Coronary artery (tissue), 2 donors: ENCODE data around the gene OSBPL8.

Experiments
- DNase-seq: peaks from one replicate; pipeline ENCODE4 v3.0.0-alpha.2; 2017; ENCODE audit warnings: low spot score
- H3K27ac ChIP-seq, 2 donors: fragments of 200-600 bp; sonication (generic); one replicate each; pipeline ENCODE4 v1.5.1; 2016 to 2019
- H3K4me3 ChIP-seq: fragments of 200-600 bp; sonication (generic); 2 replicates; pipeline ENCODE4 v1.5.1; 2016; ENCODE audit warnings: mild to moderate bottlenecking, moderate library complexity
- TF ChIP-seq, protein P1 (sequence below): fragments of 200-600 bp; sonication (generic); IDR thresholded peaks from one replicate; pipeline ENCODE4 v1.5.1; 2019; ENCODE audit warnings: antibody characterized with exemption

Gene OSBPL8

GRCh38 chr12:76445462-76445861 lies 114.1 kb downstream of the OSBPL8 start:
- no peak overlapping the region for H3K4me3 ChIP-seq
- DNase-seq: no peak
- TF ChIP-seq, protein P1, sequence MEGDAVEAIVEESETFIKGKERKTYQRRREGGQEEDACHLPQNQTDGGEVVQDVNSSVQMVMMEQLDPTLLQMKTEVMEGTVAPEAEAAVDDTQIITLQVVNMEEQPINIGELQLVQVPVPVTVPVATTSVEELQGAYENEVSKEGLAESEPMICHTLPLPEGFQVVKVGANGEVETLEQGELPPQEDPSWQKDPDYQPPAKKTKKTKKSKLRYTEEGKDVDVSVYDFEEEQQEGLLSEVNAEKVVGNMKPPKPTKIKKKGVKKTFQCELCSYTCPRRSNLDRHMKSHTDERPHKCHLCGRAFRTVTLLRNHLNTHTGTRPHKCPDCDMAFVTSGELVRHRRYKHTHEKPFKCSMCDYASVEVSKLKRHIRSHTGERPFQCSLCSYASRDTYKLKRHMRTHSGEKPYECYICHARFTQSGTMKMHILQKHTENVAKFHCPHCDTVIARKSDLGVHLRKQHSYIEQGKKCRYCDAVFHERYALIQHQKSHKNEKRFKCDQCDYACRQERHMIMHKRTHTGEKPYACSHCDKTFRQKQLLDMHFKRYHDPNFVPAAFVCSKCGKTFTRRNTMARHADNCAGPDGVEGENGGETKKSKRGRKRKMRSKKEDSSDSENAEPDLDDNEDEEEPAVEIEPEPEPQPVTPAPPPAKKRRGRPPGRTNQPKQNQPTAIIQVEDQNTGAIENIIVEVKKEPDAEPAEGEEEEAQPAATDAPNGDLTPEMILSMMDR: no peak
- no peak overlapping the region for H3K27ac ChIP-seq

DNA sequence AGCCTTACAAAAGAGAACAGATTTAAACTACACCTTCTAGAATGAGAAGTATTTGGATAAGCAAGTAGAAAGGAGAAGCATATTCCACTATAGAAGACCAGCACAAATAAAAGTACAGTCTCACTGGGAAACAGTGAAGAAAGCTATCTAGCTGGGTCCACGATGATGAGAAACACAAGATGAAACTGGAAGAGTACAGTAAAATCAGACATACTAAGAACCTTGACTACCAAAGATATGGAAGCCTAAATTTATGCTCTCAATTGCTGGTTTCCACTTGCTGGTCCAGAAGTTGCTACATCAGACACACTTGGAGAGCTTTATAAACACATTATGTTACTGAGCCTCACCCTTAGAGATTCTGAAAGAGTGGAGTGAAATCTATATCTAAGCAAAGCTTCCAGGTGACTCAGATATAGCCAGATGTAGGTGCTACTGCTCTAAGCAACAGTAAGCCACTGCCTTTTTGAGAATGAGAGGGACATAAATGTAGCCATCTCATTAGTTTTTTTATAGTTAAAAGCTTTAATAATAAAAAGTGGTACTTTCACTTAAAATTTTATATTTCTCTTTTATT lies 115.1 kb downstream of the OSBPL8 start:
- TF ChIP-seq, protein P1: no peak
- H3K27ac ChIP-seq: no peak overlapping the region
- no peak overlapping the region for H3K4me3 ChIP-seq
- no peak for DNase-seq

GRCh38 chr12:76441016-76441415 lies 118.6 kb downstream of the OSBPL8 start:
- Histone ChIP-seq H3K27ac (no peak overlapping the region), H3K4me3 (no peak overlapping the region)
- DNase-seq: no peak
- TF ChIP-seq, protein P1: no peak

GRCh38 chr12:76432733-76433132 lies 126.8 kb downstream of the OSBPL8 start:
- H3K27ac ChIP-seq: no peak overlapping the region
- TF ChIP-seq, protein P1: no peak
- no peak for DNase-seq
- no peak overlapping the region for H3K4me3 ChIP-seq

GRCh38 chr12:76428117-76428516 lies 131.5 kb downstream of the OSBPL8 start:
- H3K27ac ChIP-seq: no peak overlapping the region
- TF ChIP-seq, protein P1: no peak
- no peak overlapping the region for H3K4me3 ChIP-seq
- no peak for DNase-seq

DNA sequence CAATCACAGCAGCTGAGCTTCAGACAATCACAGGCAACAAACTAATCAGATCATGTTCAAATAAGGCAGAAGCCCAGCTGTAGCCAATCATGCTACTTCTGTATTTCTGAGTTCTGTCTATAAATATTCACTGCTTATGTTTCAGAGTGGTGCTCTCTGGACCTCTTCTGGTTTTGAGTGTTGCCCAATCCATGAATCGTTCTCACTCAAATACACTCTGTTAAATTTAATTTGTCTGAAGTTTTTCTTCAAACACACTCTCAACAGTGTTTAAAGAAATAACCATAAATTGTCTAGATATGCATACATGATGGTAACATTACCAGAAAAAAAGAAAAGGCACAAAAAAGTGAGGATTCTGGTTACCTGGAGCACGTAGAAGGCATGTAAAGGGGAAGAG lies 133.4 kb downstream of the OSBPL8 start:
- no peak overlapping the region for H3K4me3 ChIP-seq
- H3K27ac ChIP-seq: no peak overlapping the region
- TF ChIP-seq, protein P1: no peak
- DNase-seq: no peak

DNA sequence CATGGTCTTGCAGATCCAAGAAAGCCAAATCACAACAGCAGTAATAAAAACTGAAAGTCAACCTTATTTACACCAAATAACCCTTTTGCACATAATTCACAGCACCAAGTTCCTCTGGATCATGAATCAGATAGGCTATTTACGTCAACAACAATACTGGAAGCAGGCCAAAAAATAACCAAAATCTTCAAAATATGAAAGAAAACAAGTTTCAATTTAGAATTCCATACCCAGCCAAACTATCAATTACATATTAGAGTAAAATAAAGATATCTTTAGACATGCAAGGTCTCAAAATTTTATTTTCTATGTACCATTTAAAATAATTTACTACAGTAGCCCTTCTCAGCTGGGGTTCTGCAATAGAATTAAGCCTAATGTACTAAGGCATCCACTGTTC lies 134.6 kb downstream of the OSBPL8 start:
- DNase-seq: no peak
- no peak overlapping the region for H3K4me3 ChIP-seq
- TF ChIP-seq, protein P1: no peak
- no peak overlapping the region for H3K27ac ChIP-seq
